Karpas-422 (cell line): Measurements from ENCODE around the gene ZSCAN12. TPM values are rescaled to one million over a fixed set of nuclear protein-coding genes. Genes with fewer than 3 reads are reported as not detected.

Experiments
- small RNA-seq: library from RNA; depleted of rRNA; stranded (forward); fragments of <200 nt; gene quantifications from one replicate; pipeline ENCODE3, GENCODE V24; 2014
- total RNA-seq: library from RNA; depleted of rRNA; stranded (reverse); fragments of >200 nt; shearing (Covaris generic); gene quantifications from 2 replicates; pipeline ENCODE4 v1.2.3, GENCODE V29; 2014; ENCODE audit warnings: low replicate concordance; rRNA removed

Gene ZSCAN12
- total RNA-seq, 1 experiment from 2014 or later = 9.3 TPM

Small RNA genes within 50 kb of the gene (small RNA-seq; reads per million reads assigned to genes)
- gene RNU2-45P = not detected

Other genes with a start within 250 kb of the ZSCAN12 start
- 18.9 and 35.1 TPM in 2 replicates for gene ZSCAN9, start 174.5 kb downstream of the ZSCAN12 start, total RNA-seq
- gene ZKSCAN4, start 147.5 kb downstream of the ZSCAN12 start, total RNA-seq = 6.1 and 12.4 TPM in 2 replicates
- gene NKAPL, start 140.4 kb downstream of the ZSCAN12 start, total RNA-seq = 0.11 TPM in 1 of 2 replicates, not detected in the other
- 16.8 and 19.2 TPM in 2 replicates for gene ZSCAN26, start 132.6 kb downstream of the ZSCAN12 start, total RNA-seq
- 8.2 and 9.7 TPM in 2 replicates for gene PGBD1, start 118.2 kb downstream of the ZSCAN12 start, total RNA-seq
- 4.0 and 4.2 TPM in 2 replicates for gene ZSCAN31, start 63.6 kb downstream of the ZSCAN12 start, total RNA-seq
- gene ZKSCAN3, start 49.8 kb downstream of the ZSCAN12 start, total RNA-seq = 4.5 and 5.1 TPM in 2 replicates
- gene ZSCAN23, start 43.7 kb upstream of the ZSCAN12 start, total RNA-seq = 3.3 and 4.8 TPM in 2 replicates
- gene GPX6, start 116.0 kb upstream of the ZSCAN12 start, total RNA-seq = not detected in 2 replicates
- not detected in 2 replicates for gene GPX5, start 126.1 kb upstream of the ZSCAN12 start, total RNA-seq